Muscle of leg (tissue), 11 donors: Measurements from ENCODE around the gene PIBF1. TPM values are rescaled to one million over a fixed set of nuclear protein-coding genes. Genes with fewer than 3 reads are reported as not detected.
A peak's percentile ranks its signal among the peaks of the same experiment; 100 is the strongest.

Experiments used
- DNase-seq: peaks from one replicate; pipeline ENCODE4 v3.0.0; 2013
- H3K27ac ChIP-seq: one replicate; pipeline ENCODE4 v1.5.1; 2013; ENCODE audit warnings: mild to moderate bottlenecking, low read length, control low read depth
- H3K27me3 ChIP-seq: one replicate; pipeline ENCODE4 v1.6.1; 2013; ENCODE audit warnings: low read length; ENCODE audit not compliant: control insufficient read depth, insufficient read depth
- H3K36me3 ChIP-seq: one replicate; pipeline ENCODE4 v1.6.1; 2013; ENCODE audit warnings: low read length; ENCODE audit not compliant: control insufficient read depth, insufficient read depth
- H3K4me1 ChIP-seq: one replicate; pipeline ENCODE4 v1.6.1; 2013; ENCODE audit warnings: low read length; ENCODE audit not compliant: control insufficient read depth, insufficient read depth
- H3K4me3 ChIP-seq: one replicate; pipeline ENCODE4 v1.5.1; 2013; ENCODE audit warnings: low read length, control low read depth
- H3K9me3 ChIP-seq: replicated peaks from 2 replicates; pipeline ENCODE4 v1.6.1; 2013; ENCODE audit warnings: low read depth, low read length; ENCODE audit not compliant: control insufficient read depth
- WGBS: methylation state at CpG from one replicate; pipeline ENCODE4 v1.1.5; 2013; ENCODE audit warnings: missing lambda C conversion rate; ENCODE audit not compliant: insufficient coverage; 5-methylcytosine and 5-hydroxymethylcytosine counted together
- polyA plus RNA-seq, 8 donors: library from polyadenylated mRNA; unstranded; fragments of 120-200 nt; gene quantifications; one replicate each; pipeline versions ENCODE4 v1.2.1 to v1.2.3, GENCODE V29; 2013; ENCODE audit warnings: inconsistent platforms in 1 of 8, low replicate concordance in 1 of 8; ENCODE audit not compliant: insufficient read length in 8 of 8, insufficient read depth in 1 of 8
- total RNA-seq: library from RNA; stranded (reverse); fragments of 120-200 nt; gene quantifications from one replicate; pipeline ENCODE4 v1.2.4, GENCODE V29; 2013

The PIBF1 gene
- total and polyA plus RNA-seq, 9 donors = 17.1 to 29.4 (median 23.8) TPM

DNA sequence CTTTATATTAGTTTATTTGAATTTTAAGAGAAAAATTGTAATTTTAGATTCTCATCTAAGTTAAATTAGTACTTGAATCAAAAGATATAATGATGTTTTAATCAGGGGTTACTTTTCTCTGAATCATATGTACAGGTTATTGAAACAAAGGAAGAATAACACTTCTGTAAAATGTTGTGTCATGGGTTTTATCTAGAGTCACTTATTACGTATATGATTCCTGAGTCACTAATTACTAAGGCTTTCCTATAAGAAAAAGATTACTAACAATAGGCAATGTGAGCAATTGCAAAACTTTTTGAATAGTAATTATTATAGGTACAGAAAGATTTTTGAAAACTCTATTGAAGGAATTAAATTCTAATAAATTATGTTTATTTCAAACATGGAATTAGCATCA lies 177.7 kb downstream of the PIBF1 start:
- Histone ChIP-seq H3K27me3 (no peaks in the 10 kb centered on the region), H3K9me3 (no peaks in the 10 kb centered on the region), H3K4me1 (no peaks in the 10 kb centered on the region), H3K36me3 (peaks cover 2% of the 10 kb centered on the region), H3K4me3 (no peak overlapping the region), H3K27ac (no peak overlapping the region)
- WGBS = no CpG with 5 or more reads among the region's 1 CpG
- DNase-seq = no peak

GRCh38 chr13:72960114-72960513 lies 178.2 kb downstream of the PIBF1 start:
- H3K27ac ChIP-seq = no peak overlapping the region
- H3K4me3 ChIP-seq = no peak overlapping the region
- DNase-seq = no peak
- H3K4me1 ChIP-seq = no peaks in the 10 kb centered on the region
- no peaks in the 10 kb centered on the region for H3K9me3 ChIP-seq
- WGBS = 80% methylated on average over 1 of the region's 4 CpGs
- no peaks in the 10 kb centered on the region for H3K27me3 ChIP-seq
- H3K36me3 ChIP-seq = peaks cover 2% of the 10 kb centered on the region

DNA sequence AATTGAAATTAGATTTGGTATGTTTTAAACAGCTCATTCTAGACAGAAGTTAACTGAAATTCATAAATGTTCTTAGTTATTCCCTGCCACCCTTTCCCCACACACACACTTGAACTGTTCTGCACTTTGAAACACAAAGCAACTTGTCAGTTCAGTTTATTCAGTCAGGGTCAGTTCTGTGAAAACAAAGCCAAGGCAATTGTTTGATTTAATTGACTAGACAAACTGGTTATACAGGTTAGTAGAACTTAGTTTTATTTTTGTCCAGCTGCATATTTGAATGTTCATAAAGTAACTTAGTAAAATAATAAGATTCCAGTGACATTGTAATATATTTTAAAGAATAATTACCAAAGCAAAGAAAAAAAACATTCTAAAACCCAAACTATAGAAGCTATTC lies 178.6 kb downstream of the PIBF1 start:
- Histone ChIP-seq H3K4me3 (no peak overlapping the region), H3K27ac (no peak overlapping the region), H3K4me1 (no peaks in the 10 kb centered on the region), H3K27me3 (no peaks in the 10 kb centered on the region), H3K9me3 (no peaks in the 10 kb centered on the region), H3K36me3 (peaks cover 2% of the 10 kb centered on the region)
- DNase-seq = no peak

DNA sequence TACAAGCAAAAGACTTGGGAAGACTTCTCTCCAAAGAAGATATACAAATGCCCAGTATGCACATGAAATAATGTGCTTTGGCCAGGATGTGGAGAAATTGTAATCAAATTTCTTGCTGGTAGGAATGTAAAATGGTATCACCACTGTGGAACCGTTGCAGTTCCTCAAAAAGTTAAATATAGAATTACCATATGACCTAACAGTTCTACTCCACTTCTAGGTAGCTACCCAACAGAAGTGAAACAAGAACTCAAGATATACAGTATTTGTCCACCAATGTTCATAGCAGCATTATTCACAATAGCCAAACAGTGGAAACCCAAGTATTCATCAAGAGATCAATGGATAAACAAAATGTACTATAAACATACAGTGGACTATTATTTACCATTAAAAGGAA lies 181.8 kb downstream of the PIBF1 start:
- DNase-seq = no peak
- H3K4me3 ChIP-seq = no peak overlapping the region
- no peaks in the 10 kb centered on the region for H3K9me3 ChIP-seq
- H3K27ac ChIP-seq = no peak overlapping the region
- H3K36me3 ChIP-seq = peaks cover 6% of the 10 kb centered on the region
- no CpG with 5 or more reads among the region's 1 CpG for WGBS
- no peaks in the 10 kb centered on the region for H3K4me1 ChIP-seq
- no peaks in the 10 kb centered on the region for H3K27me3 ChIP-seq

GRCh38 chr13:72970301-72970880 lies 188.5 kb downstream of the PIBF1 start:
- Histone ChIP-seq H3K9me3 (no peaks in the 10 kb centered on the region), H3K4me1 (no peaks in the 10 kb centered on the region), H3K27me3 (no peaks in the 10 kb centered on the region), H3K27ac (no peak overlapping the region), H3K36me3 (peaks cover 8% of the 10 kb centered on the region), H3K4me3 (no peak overlapping the region)
- no peak for DNase-seq
- WGBS = no CpG with 5 or more reads among the region's 2 CpGs

DNA sequence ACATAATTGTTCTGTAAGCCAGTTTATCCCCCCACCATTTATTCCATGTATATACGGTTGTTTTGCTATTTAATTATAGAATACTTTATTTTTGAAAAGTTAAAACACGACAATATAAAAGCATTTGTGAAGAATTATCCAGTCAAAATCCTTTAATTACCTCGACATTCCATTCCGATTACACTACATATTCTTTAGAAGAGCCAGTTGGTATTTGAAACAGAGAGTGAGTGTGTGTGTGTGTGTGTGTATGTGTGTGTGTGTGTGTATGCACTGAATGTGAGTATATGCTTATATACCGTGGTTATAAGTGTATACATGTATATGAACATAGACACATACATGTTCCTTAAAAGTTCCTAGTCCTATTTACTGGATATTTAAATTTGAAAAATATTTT lies 189.0 kb downstream of the PIBF1 start:
- no peak overlapping the region for H3K4me3 ChIP-seq
- no CpG with 5 or more reads among the region's 5 CpGs for WGBS
- no peak for DNase-seq
- no peak overlapping the region for H3K27ac ChIP-seq
- H3K27me3 ChIP-seq = no peaks in the 10 kb centered on the region
- H3K36me3 ChIP-seq = peaks cover 8% of the 10 kb centered on the region
- no peaks in the 10 kb centered on the region for H3K4me1 ChIP-seq
- no peaks in the 10 kb centered on the region for H3K9me3 ChIP-seq

GRCh38 chr13:72973234-72973633 lies 191.3 kb downstream of the PIBF1 start:
- H3K27me3 ChIP-seq = no peaks in the 10 kb centered on the region
- H3K9me3 ChIP-seq = no peaks in the 10 kb centered on the region
- no peak for DNase-seq
- peaks cover 7% of the 10 kb centered on the region for H3K36me3 ChIP-seq
- H3K27ac ChIP-seq = no peak overlapping the region
- H3K4me1 ChIP-seq = no peaks in the 10 kb centered on the region
- no peak overlapping the region for H3K4me3 ChIP-seq
- WGBS = no CpG with 5 or more reads among the region's 1 CpG

DNA sequence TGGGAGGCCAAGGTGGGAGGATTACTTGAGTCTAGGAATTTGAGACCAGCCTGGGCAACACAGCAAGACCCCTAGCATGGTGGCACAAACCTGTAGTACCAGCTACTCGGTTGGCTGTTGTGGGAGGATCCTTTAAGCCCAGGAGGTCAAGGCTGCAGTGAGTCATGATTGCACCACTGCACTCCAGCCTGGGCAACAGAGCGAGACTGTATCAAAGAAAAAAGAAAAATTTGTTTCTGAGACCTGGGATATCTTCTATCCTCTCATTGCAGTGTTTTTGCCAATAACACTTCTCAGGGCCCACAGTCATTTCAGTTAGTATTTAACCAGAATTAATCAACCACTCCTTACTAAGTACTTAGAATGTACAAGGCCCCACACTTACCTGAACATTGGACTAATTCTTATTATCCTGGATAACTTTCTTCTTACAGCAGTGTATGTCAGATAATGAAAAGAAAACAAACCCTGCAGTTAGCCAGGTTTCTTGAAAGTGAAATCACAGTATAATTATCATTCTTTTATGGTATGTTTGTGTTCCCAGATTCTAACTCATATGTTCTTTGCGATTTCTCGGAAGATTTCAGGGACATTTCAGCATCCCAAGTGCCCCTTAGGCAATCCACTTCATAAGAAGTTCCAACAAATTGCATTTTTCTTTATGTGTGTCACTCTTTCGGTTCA lies 201.3 kb downstream of the PIBF1 start:
- Histone ChIP-seq H3K4me3 (no peak overlapping the region), H3K4me1 (no peaks in the 10 kb centered on the region), H3K9me3 (no peaks in the 10 kb centered on the region), H3K27me3 (no peaks in the 10 kb centered on the region), H3K36me3 (no peaks in the 10 kb centered on the region), H3K27ac (no peak overlapping the region)
- DNase-seq = peak; percentile 36
- WGBS = 100% methylated on average over 1 of the region's 5 CpGs

GRCh38 chr13:72985610-72986009 lies 203.7 kb downstream of the PIBF1 start:
- WGBS = no CpG with 5 or more reads among the region's 1 CpG
- Histone ChIP-seq H3K4me1 (no peaks in the 10 kb centered on the region), H3K9me3 (no peaks in the 10 kb centered on the region), H3K36me3 (no peaks in the 10 kb centered on the region), H3K27ac (no peak overlapping the region), H3K4me3 (no peak overlapping the region), H3K27me3 (no peaks in the 10 kb centered on the region)
- DNase-seq = no peak

DNA sequence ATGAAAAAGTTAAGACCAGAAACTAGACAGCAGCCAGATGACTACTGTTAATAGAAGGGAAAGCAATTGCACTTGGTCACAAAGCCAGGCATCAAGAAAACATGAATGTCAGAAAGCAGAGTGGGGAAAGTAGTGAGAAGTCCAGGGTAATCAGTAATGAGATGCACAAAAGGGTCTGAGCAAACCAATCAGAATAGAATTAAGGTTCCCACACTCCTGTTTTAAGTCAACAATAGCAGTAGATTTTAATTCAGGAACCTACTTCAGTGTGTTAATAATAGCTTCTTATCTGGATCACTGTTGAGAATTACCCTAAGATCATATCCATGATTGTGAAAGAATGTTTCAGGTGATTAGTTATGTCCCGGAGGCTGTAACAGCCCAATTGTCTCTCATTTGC lies 204.3 kb downstream of the PIBF1 start:
- no peaks in the 10 kb centered on the region for H3K27me3 ChIP-seq
- H3K4me3 ChIP-seq = no peak overlapping the region
- no peaks in the 10 kb centered on the region for H3K4me1 ChIP-seq
- H3K9me3 ChIP-seq = no peaks in the 10 kb centered on the region
- H3K27ac ChIP-seq = no peak overlapping the region
- DNase-seq = no peak
- H3K36me3 ChIP-seq = no peaks in the 10 kb centered on the region
- no CpG with 5 or more reads among the region's 1 CpG for WGBS

DNA sequence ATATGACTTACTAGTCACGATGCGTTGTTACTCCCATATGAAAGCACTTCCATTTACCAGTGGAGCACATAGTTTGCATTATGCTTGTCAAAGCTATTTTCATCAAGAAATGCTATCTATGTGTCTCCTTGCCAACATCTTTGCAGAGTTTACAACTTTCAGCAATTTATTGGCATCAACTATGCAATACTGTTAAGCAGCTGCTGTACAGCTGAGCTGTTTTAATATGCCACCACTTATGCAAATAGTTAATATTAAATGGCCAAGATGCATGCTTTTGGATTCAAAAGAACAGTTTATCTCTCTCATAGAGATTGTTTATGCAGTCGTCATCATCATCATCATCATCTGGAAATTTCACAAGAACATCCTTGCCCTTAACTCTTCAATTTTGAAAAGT lies 209.0 kb downstream of the PIBF1 start:
- Histone ChIP-seq H3K36me3 (peaks cover 8% of the 10 kb centered on the region), H3K27ac (no peak overlapping the region), H3K4me1 (no peaks in the 10 kb centered on the region), H3K27me3 (no peaks in the 10 kb centered on the region), H3K4me3 (no peak overlapping the region), H3K9me3 (no peaks in the 10 kb centered on the region)
- peak; percentile 15 for DNase-seq
- WGBS = 92% methylated on average over 2 of the region's 3 CpGs
